NB4 (cell line): ENCODE results near the gene SLC4A7.

Experiments
- CTCF ChIP-seq: IDR thresholded peaks from one replicate; pipeline ENCODE4 v1.5.1; 2012; ENCODE audit warnings: low read depth, low read length
- MAX ChIP-seq: IDR thresholded peaks from 2 replicates; pipeline ENCODE4 v1.6.1; 2011; ENCODE audit warnings: low read depth, low read length
- POLR2A ChIP-seq: IDR thresholded peaks from 2 replicates; pipeline ENCODE4 v1.6.1; 2011; ENCODE audit warnings: mild to moderate bottlenecking; ENCODE audit not compliant: insufficient read length; ENCODE audit errors: extremely low read depth

- no peak for TF ChIP-seq CTCF
- no peak for TF ChIP-seq POLR2A
- TF ChIP-seq MAX = no peak
Measured at GRCh38 chr3:27378331-27378730, 105.9 kb downstream of the SLC4A7 start.
